ENCODE results near the gene ADGRG6.

GRCh38 chr6:142416686-142417085 is 114.9 kb downstream of the ADGRG6 start:
- TF ChIP-seq EZH2 (IDR thresholded peaks at IDR 0.05; ENCODE audit: insufficient read depth, poor library complexity, severe bottlenecking) (no peak), EZH2phosphoT487 (IDR thresholded peaks at IDR 0.05; ENCODE audit: insufficient read depth, low read depth) (no peak)
